ENCODE results near the gene CADPS2. TPM values are rescaled to one million over a fixed set of nuclear protein-coding genes. Genes with fewer than 3 reads are reported as not detected.

The CADPS2 gene
- total RNA-seq, 2 donors from 2014 or later = 16.4 to 32.5 TPM

DNA sequence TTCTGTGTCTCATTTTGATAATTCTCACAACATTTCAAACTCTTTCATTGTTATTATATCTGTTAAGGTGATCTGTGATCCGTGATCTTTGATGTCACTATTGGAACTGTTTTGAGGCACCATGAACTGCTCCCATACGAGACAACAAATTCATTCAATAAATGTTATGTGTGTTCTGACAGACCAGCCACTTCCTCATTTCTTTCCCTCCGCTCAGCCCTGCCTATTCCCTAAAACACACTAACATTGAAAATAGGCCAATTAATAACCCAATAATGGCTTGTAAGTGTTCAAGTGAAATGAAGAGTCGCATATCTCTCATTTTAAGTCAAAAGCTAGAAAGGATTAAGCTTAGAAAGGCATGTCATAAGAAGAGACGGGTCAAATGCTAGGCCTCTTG lies 232.6 kb downstream of the CADPS2 start:
- no peak overlapping the region for H3K27ac ChIP-seq
- no peak overlapping the region for H3K4me3 ChIP-seq
- no peaks in the 10 kb centered on the region for H3K36me3 ChIP-seq
- H3K9me3 ChIP-seq = no peaks in the 10 kb centered on the region
- DNase-seq (ENCODE audit: low spot score) (no peak), ATAC-seq (ENCODE audit: insufficient number of reproducible peaks, low FRiP score, low read depth) (no peak)
- H3K27me3 ChIP-seq (replicated peaks; ENCODE audit: insufficient read depth) = no peaks in the 10 kb centered on the region
- H3K4me1 ChIP-seq (ENCODE audit: control insufficient read depth in 1 of 2, low read depth in 2 of 2) = no peaks in the 10 kb centered on the region
- TF ChIP-seq, protein P1, sequence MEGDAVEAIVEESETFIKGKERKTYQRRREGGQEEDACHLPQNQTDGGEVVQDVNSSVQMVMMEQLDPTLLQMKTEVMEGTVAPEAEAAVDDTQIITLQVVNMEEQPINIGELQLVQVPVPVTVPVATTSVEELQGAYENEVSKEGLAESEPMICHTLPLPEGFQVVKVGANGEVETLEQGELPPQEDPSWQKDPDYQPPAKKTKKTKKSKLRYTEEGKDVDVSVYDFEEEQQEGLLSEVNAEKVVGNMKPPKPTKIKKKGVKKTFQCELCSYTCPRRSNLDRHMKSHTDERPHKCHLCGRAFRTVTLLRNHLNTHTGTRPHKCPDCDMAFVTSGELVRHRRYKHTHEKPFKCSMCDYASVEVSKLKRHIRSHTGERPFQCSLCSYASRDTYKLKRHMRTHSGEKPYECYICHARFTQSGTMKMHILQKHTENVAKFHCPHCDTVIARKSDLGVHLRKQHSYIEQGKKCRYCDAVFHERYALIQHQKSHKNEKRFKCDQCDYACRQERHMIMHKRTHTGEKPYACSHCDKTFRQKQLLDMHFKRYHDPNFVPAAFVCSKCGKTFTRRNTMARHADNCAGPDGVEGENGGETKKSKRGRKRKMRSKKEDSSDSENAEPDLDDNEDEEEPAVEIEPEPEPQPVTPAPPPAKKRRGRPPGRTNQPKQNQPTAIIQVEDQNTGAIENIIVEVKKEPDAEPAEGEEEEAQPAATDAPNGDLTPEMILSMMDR (IDR thresholded peaks at IDR 0.05) = no peak

DNA sequence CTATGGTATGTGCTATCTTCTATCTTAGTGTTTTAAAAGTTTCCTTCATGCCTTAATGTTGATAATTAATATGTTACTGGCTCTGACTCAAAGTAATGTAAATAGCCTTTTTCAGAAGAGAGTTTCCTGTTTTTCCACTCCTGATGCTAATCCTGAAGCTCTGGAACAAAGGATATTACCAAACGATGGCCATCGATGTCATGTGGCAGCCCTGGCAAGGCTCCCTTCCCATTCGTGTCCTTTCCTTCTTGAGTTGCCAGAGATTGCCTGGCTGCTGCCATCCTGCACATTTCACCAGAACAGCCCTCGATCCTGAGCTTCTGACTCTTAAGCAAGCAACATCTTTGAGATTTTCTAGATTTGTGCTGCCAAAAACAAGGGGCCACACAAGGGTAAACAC lies 233.4 kb downstream of the CADPS2 start:
- TF ChIP-seq, protein P1 (IDR thresholded peaks at IDR 0.05) = no peak
- no peaks in the 10 kb centered on the region for H3K4me1 ChIP-seq (ENCODE audit: control insufficient read depth in 1 of 2, low read depth in 2 of 2)
- no peaks in the 10 kb centered on the region for H3K27me3 ChIP-seq (replicated peaks; ENCODE audit: insufficient read depth)
- DNase-seq (ENCODE audit: low spot score) (no peak), ATAC-seq (ENCODE audit: insufficient number of reproducible peaks, low FRiP score, low read depth) (no peak)
- no peaks in the 10 kb centered on the region for H3K9me3 ChIP-seq
- no peak overlapping the region for H3K27ac ChIP-seq
- no peaks in the 10 kb centered on the region for H3K36me3 ChIP-seq
- H3K4me3 ChIP-seq = no peak overlapping the region

DNA sequence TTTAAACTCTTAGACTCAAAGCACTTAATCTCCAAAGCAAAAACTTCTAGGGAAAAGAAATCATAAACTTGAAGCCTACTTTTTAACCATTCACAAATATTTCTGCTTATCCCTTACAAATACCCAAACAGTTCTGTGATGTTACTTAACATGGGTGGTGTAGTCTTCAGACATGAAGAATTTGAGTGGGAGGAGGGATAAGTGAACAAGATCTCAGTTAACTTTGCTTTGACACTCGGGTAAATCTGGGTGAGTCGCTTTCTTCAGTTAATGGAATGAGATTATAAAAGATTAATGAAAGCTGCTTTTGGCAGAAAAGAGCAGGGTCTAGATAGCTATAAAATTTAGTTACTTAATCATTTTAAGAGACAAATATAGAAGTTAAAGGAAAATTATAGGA lies 234.8 kb downstream of the CADPS2 start:
- ATAC-seq (ENCODE audit: insufficient number of reproducible peaks, low FRiP score, low read depth) = no peak

GRCh38 chr7:122643250-122643649 lies 243.0 kb downstream of the CADPS2 start:
- Histone ChIP-seq H3K4me1 (ENCODE audit: control insufficient read depth in 1 of 2, low read depth in 2 of 2) (no peaks in the 10 kb centered on the region), H3K4me3 (no peak overlapping the region), H3K27me3 (replicated peaks; ENCODE audit: insufficient read depth) (no peaks in the 10 kb centered on the region), H3K36me3 (no peaks in the 10 kb centered on the region), H3K27ac (no peak overlapping the region), H3K9me3 (no peaks in the 10 kb centered on the region)
- no peak for DNase-seq (ENCODE audit: low spot score)
- TF ChIP-seq, protein P1 (IDR thresholded peaks at IDR 0.05) = no peak
- no peak for ATAC-seq (ENCODE audit: insufficient number of reproducible peaks, low FRiP score, low read depth)

More for the DNA sequence above, 234.8 kb downstream of the CADPS2 start:
- H3K36me3 ChIP-seq = no peaks in the 10 kb centered on the region
- H3K4me3 ChIP-seq = no peak overlapping the region
- no peaks in the 10 kb centered on the region for H3K9me3 ChIP-seq
- TF ChIP-seq, protein P1 (IDR thresholded peaks at IDR 0.05) = no peak
- no peak for DNase-seq (ENCODE audit: low spot score)
- H3K4me1 ChIP-seq (ENCODE audit: control insufficient read depth in 1 of 2, low read depth in 2 of 2) = no peaks in the 10 kb centered on the region
- H3K27ac ChIP-seq = no peak overlapping the region
- H3K27me3 ChIP-seq (replicated peaks; ENCODE audit: insufficient read depth) = no peaks in the 10 kb centered on the region

GRCh38 chr7:122638459-122638858 lies 247.8 kb downstream of the CADPS2 start:
- Histone ChIP-seq H3K27ac (no peak overlapping the region), H3K4me1 (ENCODE audit: control insufficient read depth in 1 of 2, low read depth in 2 of 2) (no peaks in the 10 kb centered on the region), H3K4me3 (no peak overlapping the region), H3K9me3 (no peaks in the 10 kb centered on the region), H3K36me3 (no peaks in the 10 kb centered on the region), H3K27me3 (replicated peaks; ENCODE audit: insufficient read depth) (no peaks in the 10 kb centered on the region)
- DNase-seq (ENCODE audit: low spot score) (no peak), ATAC-seq (ENCODE audit: insufficient number of reproducible peaks, low FRiP score, low read depth) (no peak)
- TF ChIP-seq, protein P1 (IDR thresholded peaks at IDR 0.05) = no peak
